Stimulated activated naive CD4-positive, alpha-beta T cell (primary cell): Measurements from ENCODE around the gene MT3.

ENCODE experiments used
- DNase-seq, 6 experiments: peaks; one replicate each; lab custom pipeline; 2025; lab: John Stamatoyannopoulos, UW

The MT3 gene

GRCh38 chr16:56589141-56590039 lies at the start of gene MT3:
Gene MT3, plus strand, starts transcription at chr16:56589528. Its CDS starts 63 bp downstream, at chr16:56589591.
- peak in 5 of 6 experiments; percentile 10 to 70 (median 23) for DNase-seq

- no peak for DNase-seq
Measured at GRCh38 chr16:56539656-56540055, 49.7 kb upstream of the MT3 start.

GRCh38 chr16:56542039-56542438 lies 47.3 kb upstream of the MT3 start:
- no peak for DNase-seq

GRCh38 chr16:56547120-56547948 lies 42.0 kb upstream of the MT3 start:
- DNase-seq, result peak in 1 of 6 experiments; percentile 1

GRCh38 chr16:56547949-56548567 lies 41.3 kb upstream of the MT3 start:
- no peak for DNase-seq

GRCh38 chr16:56549161-56549560 lies 40.2 kb upstream of the MT3 start:
- no peak for DNase-seq

- no peak for DNase-seq
Measured at GRCh38 chr16:56549744-56550385, 39.5 kb upstream of the MT3 start.

GRCh38 chr16:56551796-56552738 lies 37.3 kb upstream of the MT3 start:
- no peak for DNase-seq

GRCh38 chr16:56554441-56554840 lies 34.9 kb upstream of the MT3 start:
- no peak for DNase-seq

GRCh38 chr16:56558024-56558747 lies 31.1 kb upstream of the MT3 start:
- no peak for DNase-seq

GRCh38 chr16:56559109-56559508 lies 30.2 kb upstream of the MT3 start:
- DNase-seq, result no peak

- DNase-seq, result no peak
Measured at GRCh38 chr16:56560447-56560846, 28.9 kb upstream of the MT3 start.

- no peak for DNase-seq
Measured at GRCh38 chr16:56561126-56561525, 28.2 kb upstream of the MT3 start.

- no peak for DNase-seq
Measured at GRCh38 chr16:56564793-56565477, 24.4 kb upstream of the MT3 start, which contains the start of gene MT4. Gene MT4, plus strand, starts transcription at chr16:56565073. Its CDS starts 56 bp downstream, at chr16:56565129.

- no peak for DNase-seq
Measured at GRCh38 chr16:56569971-56570370, 19.4 kb upstream of the MT3 start.

- DNase-seq, result no peak
Measured at GRCh38 chr16:56571525-56571924, 17.8 kb upstream of the MT3 start.

- DNase-seq, result no peak
Measured at GRCh38 chr16:56574625-56575024, 14.7 kb upstream of the MT3 start.

GRCh38 chr16:56576585-56577299 lies 12.6 kb upstream of the MT3 start:
- DNase-seq, result peak; percentile 80 to 93 (median 84)

- DNase-seq, result no peak
Measured at GRCh38 chr16:56577300-56577625, 12.1 kb upstream of the MT3 start.
